ENCODE measurements around the gene TMEM30A. TPM values are rescaled to one million over a fixed set of nuclear protein-coding genes. Genes with fewer than 3 reads are reported as not detected.

TMEM30A gene
- total RNA-seq, 1 donor from 2014 or later: 178 TPM

DNA sequence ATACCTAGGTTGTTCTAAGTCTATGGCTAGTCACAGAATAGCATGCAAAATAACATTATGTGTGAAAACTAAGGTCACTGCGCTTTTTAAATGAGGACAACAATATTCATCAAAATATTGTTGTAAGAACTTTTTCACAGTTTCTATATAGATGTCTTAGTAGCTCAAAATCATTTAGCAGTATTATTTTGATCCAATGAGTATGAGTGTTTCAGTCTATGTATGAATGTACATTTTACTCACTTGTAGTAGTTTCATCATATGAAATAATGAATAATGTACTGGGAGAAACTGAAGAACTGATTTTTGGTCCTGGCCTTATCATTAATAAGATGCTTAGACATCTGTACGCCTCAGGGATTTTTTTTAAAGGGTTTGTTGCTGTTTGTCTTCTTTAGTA lies 16.5 kb upstream of the TMEM30A start:
- TF ChIP-seq, protein P1, sequence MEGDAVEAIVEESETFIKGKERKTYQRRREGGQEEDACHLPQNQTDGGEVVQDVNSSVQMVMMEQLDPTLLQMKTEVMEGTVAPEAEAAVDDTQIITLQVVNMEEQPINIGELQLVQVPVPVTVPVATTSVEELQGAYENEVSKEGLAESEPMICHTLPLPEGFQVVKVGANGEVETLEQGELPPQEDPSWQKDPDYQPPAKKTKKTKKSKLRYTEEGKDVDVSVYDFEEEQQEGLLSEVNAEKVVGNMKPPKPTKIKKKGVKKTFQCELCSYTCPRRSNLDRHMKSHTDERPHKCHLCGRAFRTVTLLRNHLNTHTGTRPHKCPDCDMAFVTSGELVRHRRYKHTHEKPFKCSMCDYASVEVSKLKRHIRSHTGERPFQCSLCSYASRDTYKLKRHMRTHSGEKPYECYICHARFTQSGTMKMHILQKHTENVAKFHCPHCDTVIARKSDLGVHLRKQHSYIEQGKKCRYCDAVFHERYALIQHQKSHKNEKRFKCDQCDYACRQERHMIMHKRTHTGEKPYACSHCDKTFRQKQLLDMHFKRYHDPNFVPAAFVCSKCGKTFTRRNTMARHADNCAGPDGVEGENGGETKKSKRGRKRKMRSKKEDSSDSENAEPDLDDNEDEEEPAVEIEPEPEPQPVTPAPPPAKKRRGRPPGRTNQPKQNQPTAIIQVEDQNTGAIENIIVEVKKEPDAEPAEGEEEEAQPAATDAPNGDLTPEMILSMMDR (IDR thresholded peaks at IDR 0.05): no peak
- Histone ChIP-seq H3K27me3 (ENCODE audit: low read depth) (no peaks in the 10 kb centered on the region), H3K27ac (no peak overlapping the region), H3K4me1 (peaks cover 15% of the 10 kb centered on the region), H3K9me3 (no peaks in the 10 kb centered on the region), H3K4me3 (no peak overlapping the region), H3K36me3 (no peaks in the 10 kb centered on the region)
- DNase-seq (no peak), ATAC-seq (no peak)
- intact Hi-C loops (cut with DNase I): no loop called here

DNA sequence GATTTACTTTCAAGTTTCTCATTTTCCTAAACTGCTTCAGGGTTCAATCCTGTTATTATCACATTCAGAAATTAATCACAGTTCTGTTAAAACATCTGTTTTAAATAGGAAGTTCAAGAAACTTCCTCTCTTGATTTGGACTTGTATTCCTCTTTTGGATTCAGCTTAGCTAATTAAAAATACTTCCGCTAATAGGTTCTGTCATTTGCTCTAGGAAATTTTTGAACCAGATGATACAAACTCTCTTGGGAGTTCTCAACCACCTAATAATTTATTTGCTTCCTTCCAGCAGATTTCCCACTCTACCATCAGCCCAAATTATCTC lies 15.9 kb upstream of the TMEM30A start:
- Histone ChIP-seq H3K27ac (no peak overlapping the region), H3K9me3 (no peaks in the 10 kb centered on the region), H3K36me3 (no peaks in the 10 kb centered on the region), H3K27me3 (ENCODE audit: low read depth) (no peaks in the 10 kb centered on the region), H3K4me1 (peaks cover 15% of the 10 kb centered on the region), H3K4me3 (no peak overlapping the region)
- ATAC-seq (no peak), DNase-seq (no peak)
- TF ChIP-seq, protein P1 (IDR thresholded peaks at IDR 0.05): no peak
- intact Hi-C loops (cut with DNase I): no loop called here

DNA sequence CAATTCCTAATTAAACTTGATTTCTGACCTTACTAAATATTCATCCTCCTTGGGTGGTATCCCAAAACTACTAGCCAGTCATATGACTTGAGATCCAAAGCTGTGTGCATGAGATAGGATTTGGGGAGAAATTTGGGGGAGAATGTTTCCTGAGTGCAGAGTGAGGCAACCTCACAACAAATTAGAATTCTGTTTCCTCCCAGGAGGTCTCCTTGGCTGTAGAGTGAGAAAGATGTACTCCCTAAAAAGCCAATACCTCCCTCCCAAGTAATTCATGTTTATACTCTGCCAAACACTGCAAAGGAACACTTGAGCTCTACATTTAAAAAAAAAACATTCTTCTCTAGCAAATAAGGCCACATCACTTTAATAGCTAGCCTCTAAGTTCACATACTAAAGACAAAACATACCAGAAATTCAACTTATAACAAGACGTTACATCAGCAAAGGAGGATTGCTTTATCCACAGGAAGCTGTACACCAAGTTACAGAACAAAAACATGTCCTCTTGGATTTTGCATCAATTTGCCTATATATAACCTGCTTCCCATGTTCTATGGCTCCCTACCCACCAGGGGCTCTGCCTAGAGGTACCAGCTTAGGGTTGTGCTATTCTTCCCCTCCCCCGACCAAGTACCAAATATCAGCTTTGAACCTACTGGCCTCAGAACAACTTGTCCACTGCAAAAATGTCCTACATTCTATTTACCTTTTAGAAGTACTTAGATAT lies 15.4 kb upstream of the TMEM30A start:
- H3K27me3 ChIP-seq (ENCODE audit: low read depth): no peaks in the 10 kb centered on the region
- no peaks in the 10 kb centered on the region for H3K36me3 ChIP-seq
- no peak overlapping the region for H3K4me3 ChIP-seq
- H3K27ac ChIP-seq: no peak overlapping the region
- peak; percentile 65 to 78 for ATAC-seq
- DNase-seq: no peak
- peaks cover 15% of the 10 kb centered on the region for H3K4me1 ChIP-seq
- intact Hi-C loops (cut with DNase I): no loop called here
- TF ChIP-seq, protein P1 (IDR thresholded peaks at IDR 0.05): no peak
- H3K9me3 ChIP-seq: no peaks in the 10 kb centered on the region

DNA sequence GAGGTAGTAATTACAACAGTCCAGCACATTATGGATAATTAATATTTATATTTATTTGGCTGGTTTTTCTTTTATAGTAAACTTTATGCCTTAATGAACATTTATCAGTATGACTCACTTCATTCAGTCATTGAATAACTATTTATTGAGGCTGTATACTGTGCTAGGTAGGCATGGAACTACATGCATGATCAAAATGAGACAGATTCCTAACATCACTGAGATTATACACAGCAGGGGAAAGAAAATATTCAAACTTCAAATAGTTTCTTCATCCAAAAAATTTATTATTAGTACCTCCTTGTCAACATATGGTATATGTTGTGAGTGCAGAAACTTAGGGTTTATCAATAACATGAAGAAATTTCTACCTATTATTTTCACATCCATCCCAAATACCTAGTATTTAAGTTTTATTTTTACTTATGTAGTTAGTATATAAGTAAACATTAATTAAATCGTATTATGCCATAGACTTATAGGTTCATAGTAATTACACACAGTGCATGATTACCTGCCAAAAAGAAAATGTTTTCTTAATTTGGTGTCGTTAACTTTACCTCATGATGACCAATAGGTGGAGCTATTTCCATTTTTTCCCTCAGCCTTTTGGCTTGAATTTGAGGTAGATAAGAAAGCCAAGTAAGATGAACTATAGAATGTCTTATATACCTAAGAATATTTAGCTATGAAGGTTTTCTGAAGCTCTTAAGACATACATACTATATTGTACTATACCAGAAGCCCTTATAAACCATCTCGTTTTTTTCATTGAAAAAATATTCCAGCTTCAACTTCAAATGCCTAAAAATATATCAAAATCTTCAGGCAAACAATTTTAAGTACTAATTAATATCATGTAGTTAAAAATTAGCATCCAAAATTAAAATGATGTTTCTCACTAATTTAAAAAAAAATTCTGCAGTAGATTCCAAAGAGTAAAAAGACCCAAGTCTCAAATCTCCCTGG lies 12.5 kb upstream of the TMEM30A start:
- H3K36me3 ChIP-seq: no peaks in the 10 kb centered on the region
- H3K27me3 ChIP-seq (ENCODE audit: low read depth): no peaks in the 10 kb centered on the region
- H3K4me1 ChIP-seq: peaks cover 15% of the 10 kb centered on the region
- no peaks in the 10 kb centered on the region for H3K9me3 ChIP-seq
- ATAC-seq: peak; percentile 60 to 67
- no peak overlapping the region for H3K4me3 ChIP-seq
- no peak for DNase-seq
- H3K27ac ChIP-seq: no peak overlapping the region
- TF ChIP-seq, protein P1 (IDR thresholded peaks at IDR 0.05): peak; percentile 71
- intact Hi-C loops (cut with DNase I): no loop called here

DNA sequence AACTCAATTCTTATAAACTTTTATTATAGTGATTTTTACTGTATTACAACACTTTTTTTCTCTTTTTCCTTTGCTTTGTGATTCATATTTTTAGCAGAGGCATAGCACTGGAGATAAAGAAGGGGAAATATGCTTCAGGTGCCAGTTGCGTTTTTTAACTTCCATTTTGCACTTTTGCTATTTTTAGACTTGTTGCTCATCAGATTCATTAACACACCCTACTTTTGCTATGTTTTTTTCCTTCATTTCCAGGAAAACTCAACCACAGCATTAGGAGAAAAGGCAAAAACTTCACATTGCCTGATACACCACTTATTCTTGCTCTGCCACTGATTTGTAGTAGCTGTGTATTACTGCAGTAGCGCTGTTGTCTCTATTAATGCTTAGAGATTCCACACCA lies 8.0 kb upstream of the TMEM30A start:
- Histone ChIP-seq H3K4me1 (peaks cover 5% of the 10 kb centered on the region), H3K27me3 (ENCODE audit: low read depth) (no peaks in the 10 kb centered on the region), H3K4me3 (no peak overlapping the region), H3K9me3 (no peaks in the 10 kb centered on the region), H3K27ac (no peak overlapping the region), H3K36me3 (no peaks in the 10 kb centered on the region)
- intact Hi-C loops (cut with DNase I): no loop called here
- ATAC-seq: no peak
- DNase-seq: no peak
- TF ChIP-seq, protein P1 (IDR thresholded peaks at IDR 0.05): no peak
